Fibroblast of skin of right biceps (primary cell): ENCODE data around the gene MBTPS2.
"Not testable (repeated sequence)": the region's sequence is repeated elsewhere in the genome, so short reads cannot be mapped to it uniquely, and the experiment has no call there.

ENCODE experiments used
- DNase-seq: peaks from one replicate; pipeline ENCODE4 v3.0.0-alpha.2; 2013

The MBTPS2 gene

GRCh38 chrX:21839334-21840192, at the start of gene MBTPS2:
TSS of gene MBTPS2 (plus strand) at chrX:21839617. CDS start at chrX:21839735, 118 bp downstream.
- peak; percentile 89 for DNase-seq

- DNase-seq, result peak; percentile 24
Measured at GRCh38 chrX:21798677-21799219, 40.7 kb upstream of the MBTPS2 start.

- no peak for DNase-seq
Measured at GRCh38 chrX:21799767-21800166, 39.6 kb upstream of the MBTPS2 start.

GRCh38 chrX:21800344-21800770, 39.1 kb upstream of the MBTPS2 start:
- peak; percentile 20 for DNase-seq

- no peak for DNase-seq
Measured at GRCh38 chrX:21802054-21802670, 37.3 kb upstream of the MBTPS2 start.

- no peak for DNase-seq
Measured at GRCh38 chrX:21802839-21803238, 36.6 kb upstream of the MBTPS2 start.

- DNase-seq, result peak; percentile 2
Measured at GRCh38 chrX:21806691-21807090, 32.7 kb upstream of the MBTPS2 start.

- DNase-seq, result no peak
Measured at GRCh38 chrX:21811832-21812231, 27.6 kb upstream of the MBTPS2 start.

GRCh38 chrX:21812628-21813027, 26.8 kb upstream of the MBTPS2 start:
- DNase-seq, result no peak

- no peak for DNase-seq
Measured at GRCh38 chrX:21813612-21814368, 25.6 kb upstream of the MBTPS2 start.

- no peak for DNase-seq
Measured at GRCh38 chrX:21816136-21816535, 23.3 kb upstream of the MBTPS2 start.

GRCh38 chrX:21820170-21820569, 19.2 kb upstream of the MBTPS2 start:
- DNase-seq, result not testable (repeated sequence)

- DNase-seq, result no peak
Measured at GRCh38 chrX:21821875-21822274, 17.5 kb upstream of the MBTPS2 start.

- DNase-seq, result no peak
Measured at GRCh38 chrX:21831496-21831895, 7.9 kb upstream of the MBTPS2 start.

GRCh38 chrX:21837056-21837455, 2.4 kb upstream of the MBTPS2 start:
- no peak for DNase-seq

- peak; percentile 12 for DNase-seq
Measured at GRCh38 chrX:21838937-21839333, 482 bp upstream of the MBTPS2 start.

- peak; percentile 7 for DNase-seq
Measured at GRCh38 chrX:21840193-21840545, 752 bp downstream of the MBTPS2 start.

- DNase-seq, result no peak
Measured at GRCh38 chrX:21843179-21843578, 3.8 kb downstream of the MBTPS2 start.

GRCh38 chrX:21845096-21845495, 5.7 kb downstream of the MBTPS2 start:
- DNase-seq, result no peak

- no peak for DNase-seq
Measured at GRCh38 chrX:21847342-21847741, 7.9 kb downstream of the MBTPS2 start.

GRCh38 chrX:21853578-21853977, 14.2 kb downstream of the MBTPS2 start:
- no peak for DNase-seq

- DNase-seq, result no peak
Measured at GRCh38 chrX:21855937-21856415, 16.6 kb downstream of the MBTPS2 start, which contains the start of gene YY2. TSS of gene YY2 (plus strand) at chrX:21855987. CDS start at chrX:21856485, 498 bp downstream.

GRCh38 chrX:21856504-21856903, 17.1 kb downstream of the MBTPS2 start:
- no peak for DNase-seq
